NOMO-1 treated with dmso at 0.1 percent for 144 hours (cell line): ENCODE results near the gene OXGR1.
"Not testable (repeated sequence)": the region's sequence is repeated elsewhere in the genome, so short reads cannot be mapped to it uniquely, and the experiment has no call there.

Experiments used
- DNase-seq: peaks from one replicate; lab custom pipeline; 2025; ENCODE audit not compliant: unreplicated experiment; lab: John Stamatoyannopoulos, UW

OXGR1 gene

GRCh38 chr13:97005625-97006262, 11.5 kb upstream of the OXGR1 start:
- DNase-seq, result no peak

GRCh38 chr13:97004886-97005285, 10.6 kb upstream of the OXGR1 start:
- DNase-seq, result no peak

- DNase-seq, result no peak
Observed at GRCh38 chr13:97004096-97004876, 10.0 kb upstream of the OXGR1 start.

- no peak for DNase-seq
Observed at GRCh38 chr13:97003071-97003470, 8.8 kb upstream of the OXGR1 start.

- no peak for DNase-seq
Observed at GRCh38 chr13:97002581-97002980, 8.3 kb upstream of the OXGR1 start.

GRCh38 chr13:97001636-97002035, 7.4 kb upstream of the OXGR1 start:
- peak; percentile 81 for DNase-seq

- DNase-seq, result no peak
Observed at GRCh38 chr13:97000295-97000925, 6.1 kb upstream of the OXGR1 start.

GRCh38 chr13:96999091-96999490, 4.8 kb upstream of the OXGR1 start:
- peak; percentile 23 for DNase-seq

GRCh38 chr13:96998051-96998450, 3.8 kb upstream of the OXGR1 start:
- no peak for DNase-seq

- no peak for DNase-seq
Observed at GRCh38 chr13:96996886-96997285, 2.6 kb upstream of the OXGR1 start.

- DNase-seq, result no peak
Observed at GRCh38 chr13:96996107-96996506, 1.8 kb upstream of the OXGR1 start.

GRCh38 chr13:96994858-96995243, 575 bp upstream of the OXGR1 start:
- DNase-seq, result no peak

- no peak for DNase-seq
Observed at GRCh38 chr13:96993634-96994016, 651 bp downstream of the OXGR1 start.

- no peak for DNase-seq
Observed at GRCh38 chr13:96992633-96993032, 1.6 kb downstream of the OXGR1 start.

GRCh38 chr13:96991072-96991471, 3.2 kb downstream of the OXGR1 start:
- DNase-seq, result no peak

- no peak for DNase-seq
Observed at GRCh38 chr13:96988441-96988840, 5.8 kb downstream of the OXGR1 start.

- peak; percentile 22 for DNase-seq
Observed at GRCh38 chr13:96984051-96984508, 10.2 kb downstream of the OXGR1 start.

GRCh38 chr13:96982672-96983071, 11.6 kb downstream of the OXGR1 start:
- DNase-seq, result peak; percentile 64

- not testable (repeated sequence) for DNase-seq
Observed at GRCh38 chr13:96979861-96980260, 14.4 kb downstream of the OXGR1 start.

GRCh38 chr13:96968027-96968426, 26.2 kb downstream of the OXGR1 start:
- DNase-seq, result no peak

GRCh38 chr13:96967248-96967745, 27.0 kb downstream of the OXGR1 start:
- DNase-seq, result no peak
